Measurements from ENCODE around the gene RPL39L. TPM values are rescaled to one million over a fixed set of nuclear protein-coding genes. Genes with fewer than 3 reads are reported as not detected.

Gene RPL39L
- total RNA-seq, 4 donors from 2014 or later: 3.6 to 9.1 (median 7.5) TPM

DNA sequence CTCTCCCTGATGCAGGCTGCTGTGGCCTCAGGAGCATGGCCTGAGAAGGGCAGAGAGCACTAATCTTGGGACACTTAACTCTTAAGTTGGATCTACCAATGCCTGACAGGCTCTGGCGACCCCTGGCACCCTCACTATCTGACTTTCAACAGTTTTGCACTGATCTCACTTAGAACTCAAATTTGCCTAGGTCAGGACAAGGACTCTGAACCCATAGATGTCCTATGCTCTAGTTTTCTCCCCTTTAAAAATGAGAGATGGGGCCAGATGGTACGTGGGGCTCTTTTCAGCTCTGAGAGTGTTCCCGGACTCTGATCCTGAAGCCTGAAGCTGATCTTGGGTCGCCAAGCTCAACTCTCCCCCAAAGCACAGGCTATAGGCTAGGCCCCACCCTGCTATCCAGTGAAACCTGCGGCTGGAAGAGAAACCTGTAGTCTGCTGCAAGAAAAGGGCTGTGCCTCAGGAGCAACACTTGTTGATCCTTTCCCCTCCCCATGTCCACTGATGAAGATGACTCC lies 65.7 kb downstream of the RPL39L start:
- Histone ChIP-seq H3K36me3 (peaks cover 0 to 75% (median 26%) of the 10 kb centered on the region in 4 donors), H3K4me1 (no peaks in the 10 kb centered on the region)
- 88% methylated on average over 5 of the region's 5 CpGs for WGBS

DNA sequence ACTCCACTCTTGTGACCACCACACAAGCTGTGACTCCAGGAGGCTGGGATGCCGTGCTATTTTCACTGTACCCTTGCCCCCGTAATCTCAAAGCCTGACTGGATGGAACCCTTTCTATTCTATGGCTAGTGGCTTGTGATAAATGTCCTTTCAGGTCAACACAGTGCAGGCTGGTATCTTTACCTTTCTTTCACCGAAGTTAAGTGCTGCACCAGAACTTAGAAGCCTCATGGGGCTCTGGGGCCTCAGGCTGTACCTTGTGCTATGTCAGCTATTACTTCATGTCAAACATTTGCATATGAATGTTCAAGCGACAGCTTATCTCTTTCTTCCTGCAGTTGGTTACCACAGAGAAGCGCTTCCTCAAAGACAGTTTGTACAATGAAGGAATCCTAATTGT lies 66.8 kb downstream of the RPL39L start:
- Histone ChIP-seq H3K36me3 (peaks cover 0 to 64% (median 23%) of the 10 kb centered on the region in 4 donors), H3K4me1 (no peaks in the 10 kb centered on the region), H3K4me3 (no peak overlapping the region), H3K27ac (replicated peaks in 1 of 4) (no peak overlapping the region), H3K9me3 (no peaks in the 10 kb centered on the region), H3K27me3 (no peaks in the 10 kb centered on the region)
- DNase-seq (ENCODE audit: extremely low spot score): no peak
- WGBS: 93% methylated on average over 5 of the region's 5 CpGs
- intact Hi-C loops (cut with DNase I): no loop called here
- TF ChIP-seq POLR2A (IDR thresholded peaks at IDR 0.05; ENCODE audit: low read depth) (no peak), EP300 (IDR thresholded peaks at IDR 0.05) (no peak), POLR2AphosphoS5 (IDR thresholded peaks at IDR 0.05) (no peak)
- TF ChIP-seq, protein P1, sequence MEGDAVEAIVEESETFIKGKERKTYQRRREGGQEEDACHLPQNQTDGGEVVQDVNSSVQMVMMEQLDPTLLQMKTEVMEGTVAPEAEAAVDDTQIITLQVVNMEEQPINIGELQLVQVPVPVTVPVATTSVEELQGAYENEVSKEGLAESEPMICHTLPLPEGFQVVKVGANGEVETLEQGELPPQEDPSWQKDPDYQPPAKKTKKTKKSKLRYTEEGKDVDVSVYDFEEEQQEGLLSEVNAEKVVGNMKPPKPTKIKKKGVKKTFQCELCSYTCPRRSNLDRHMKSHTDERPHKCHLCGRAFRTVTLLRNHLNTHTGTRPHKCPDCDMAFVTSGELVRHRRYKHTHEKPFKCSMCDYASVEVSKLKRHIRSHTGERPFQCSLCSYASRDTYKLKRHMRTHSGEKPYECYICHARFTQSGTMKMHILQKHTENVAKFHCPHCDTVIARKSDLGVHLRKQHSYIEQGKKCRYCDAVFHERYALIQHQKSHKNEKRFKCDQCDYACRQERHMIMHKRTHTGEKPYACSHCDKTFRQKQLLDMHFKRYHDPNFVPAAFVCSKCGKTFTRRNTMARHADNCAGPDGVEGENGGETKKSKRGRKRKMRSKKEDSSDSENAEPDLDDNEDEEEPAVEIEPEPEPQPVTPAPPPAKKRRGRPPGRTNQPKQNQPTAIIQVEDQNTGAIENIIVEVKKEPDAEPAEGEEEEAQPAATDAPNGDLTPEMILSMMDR (IDR thresholded peaks at IDR 0.05): no peak

More for the DNA sequence above, 65.7 kb downstream of the RPL39L start:
- intact Hi-C loops (cut with DNase I): no loop called here
- no peak overlapping the region for H3K4me3 ChIP-seq
- no peak overlapping the region for H3K27ac ChIP-seq (replicated peaks in 1 of 4)
- TF ChIP-seq POLR2A (IDR thresholded peaks at IDR 0.05; ENCODE audit: low read depth) (no peak), POLR2AphosphoS5 (IDR thresholded peaks at IDR 0.05) (no peak), EP300 (IDR thresholded peaks at IDR 0.05) (no peak)
- TF ChIP-seq, protein P1 (IDR thresholded peaks at IDR 0.05): no peak
- DNase-seq (ENCODE audit: extremely low spot score): no peak
- no peaks in the 10 kb centered on the region for H3K9me3 ChIP-seq
- no peaks in the 10 kb centered on the region for H3K27me3 ChIP-seq

DNA sequence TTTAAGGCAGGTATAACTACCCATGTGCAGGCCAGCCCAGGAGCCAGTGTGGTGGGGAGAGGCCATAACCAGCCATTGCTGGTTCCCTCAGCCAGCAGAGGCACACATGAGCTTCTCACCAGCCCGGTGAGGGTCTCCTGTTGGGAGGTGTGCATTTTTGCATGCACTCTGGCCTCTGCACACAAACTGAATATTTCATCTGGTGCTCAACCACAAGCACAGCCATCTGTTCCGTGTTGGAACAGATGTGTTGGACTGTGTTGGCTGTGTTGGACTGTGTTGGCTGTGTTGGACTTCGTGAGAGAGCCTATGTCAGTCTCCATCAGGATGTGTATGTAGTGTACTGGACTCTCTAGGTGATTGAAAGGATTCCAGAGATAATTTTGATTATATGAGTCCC lies 67.2 kb downstream of the RPL39L start:
- peaks cover 0 to 60% (median 21%) of the 10 kb centered on the region in 4 donors for H3K36me3 ChIP-seq

More for the DNA sequence above, 67.2 kb downstream of the RPL39L start:
- WGBS: 76% methylated on average over 3 of the region's 3 CpGs
- no peak overlapping the region for H3K4me3 ChIP-seq
- DNase-seq (ENCODE audit: extremely low spot score): no peak
- intact Hi-C loops (cut with DNase I): no loop called here
- no peak for TF ChIP-seq POLR2AphosphoS5 (IDR thresholded peaks at IDR 0.05)
- TF ChIP-seq POLR2A (IDR thresholded peaks at IDR 0.05; ENCODE audit: low read depth): no peak
- no peak for TF ChIP-seq EP300 (IDR thresholded peaks at IDR 0.05)
- H3K27me3 ChIP-seq: no peaks in the 10 kb centered on the region
- no peak overlapping the region for H3K27ac ChIP-seq (replicated peaks in 1 of 4)
- no peaks in the 10 kb centered on the region for H3K4me1 ChIP-seq
- no peaks in the 10 kb centered on the region for H3K9me3 ChIP-seq

Other genes with a start within 250 kb of the RPL39L start
- 10 to 100 TPM; 15.4 to 29.6 (median 24.4) TPM for gene ST6GAL1, start 209.0 kb downstream of the RPL39L start, total RNA-seq
- not detected for gene RTP1, start 58.0 kb upstream of the RPL39L start, total RNA-seq
- 1 to 10 TPM in 2 of 4 donors, under 1 TPM in 2; 0.66 to 3.5 (median 2.1) TPM for gene MASP1, start 152.2 kb upstream of the RPL39L start, total RNA-seq
- gene RTP4, start 228.9 kb upstream of the RPL39L start, total RNA-seq: 1 to 10 TPM in 1 of 4 donors, under 1 TPM in 3; 0.50 to 1.3 (median 0.77) TPM

Data from esophagus muscularis mucosa (tissue), 4 donors.